Measurements from ENCODE around the gene TRIM31.

The TRIM31 gene

GRCh38 chr6:30066577-30067459 is 46.1 kb downstream of the TRIM31 start, which contains the start of gene PPP1R11:
TSS of gene PPP1R11 (plus strand) at chr6:30067198. CDS start at chr6:30067411, 213 bp downstream.
- no peak for TF ChIP-seq CTCF (IDR thresholded peaks at IDR 0.05)

- no peak for TF ChIP-seq CTCF (IDR thresholded peaks at IDR 0.05)
These were observed 46.8 kb downstream of the TRIM31 start for GRCh38 chr6:30066082-30066481.

- TF ChIP-seq CTCF (IDR thresholded peaks at IDR 0.05) = no peak
These were observed 49.6 kb downstream of the TRIM31 start for GRCh38 chr6:30063315-30063714.

- TF ChIP-seq CTCF (IDR thresholded peaks at IDR 0.05) = no peak
These were observed 50.3 kb downstream of the TRIM31 start for GRCh38 chr6:30062471-30063178.

GRCh38 chr6:30061858-30062458 is 50.9 kb downstream of the TRIM31 start:
- TF ChIP-seq CTCF (IDR thresholded peaks at IDR 0.05) = no peak

- no peak for TF ChIP-seq CTCF (IDR thresholded peaks at IDR 0.05)
These were observed 51.6 kb downstream of the TRIM31 start, which contains the start of gene POLR1H for GRCh38 chr6:30061092-30061857. TSS of gene POLR1H (plus strand) at chr6:30061265. CDS start at chr6:30061525, 260 bp downstream.

GRCh38 chr6:30060606-30061091 is 52.2 kb downstream of the TRIM31 start:
- TF ChIP-seq CTCF (IDR thresholded peaks at IDR 0.05) = no peak
